Measurements from ENCODE around the gene PTCD3.

Gene PTCD3

DNA sequence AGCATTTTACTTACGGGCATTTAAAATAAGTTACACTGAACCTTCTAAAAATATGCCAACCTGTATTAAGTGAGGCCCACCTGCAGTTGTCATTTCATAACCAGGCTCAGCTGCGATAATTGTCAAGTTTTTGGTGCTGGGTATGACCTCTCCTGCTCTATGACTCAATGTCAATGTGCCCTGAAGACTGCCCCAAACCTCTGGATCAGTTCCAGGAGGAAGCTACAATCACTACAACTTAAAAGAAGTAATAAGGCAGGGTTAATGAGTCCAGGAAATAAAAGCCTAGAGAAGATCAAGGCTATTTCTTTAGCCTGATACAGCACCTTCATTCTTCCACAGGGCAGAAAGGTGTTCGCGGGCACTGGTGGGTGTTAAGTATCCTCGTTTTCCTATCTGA is 23.3 kb upstream of the PTCD3 start:
- no peak for DNase-seq

DNA sequence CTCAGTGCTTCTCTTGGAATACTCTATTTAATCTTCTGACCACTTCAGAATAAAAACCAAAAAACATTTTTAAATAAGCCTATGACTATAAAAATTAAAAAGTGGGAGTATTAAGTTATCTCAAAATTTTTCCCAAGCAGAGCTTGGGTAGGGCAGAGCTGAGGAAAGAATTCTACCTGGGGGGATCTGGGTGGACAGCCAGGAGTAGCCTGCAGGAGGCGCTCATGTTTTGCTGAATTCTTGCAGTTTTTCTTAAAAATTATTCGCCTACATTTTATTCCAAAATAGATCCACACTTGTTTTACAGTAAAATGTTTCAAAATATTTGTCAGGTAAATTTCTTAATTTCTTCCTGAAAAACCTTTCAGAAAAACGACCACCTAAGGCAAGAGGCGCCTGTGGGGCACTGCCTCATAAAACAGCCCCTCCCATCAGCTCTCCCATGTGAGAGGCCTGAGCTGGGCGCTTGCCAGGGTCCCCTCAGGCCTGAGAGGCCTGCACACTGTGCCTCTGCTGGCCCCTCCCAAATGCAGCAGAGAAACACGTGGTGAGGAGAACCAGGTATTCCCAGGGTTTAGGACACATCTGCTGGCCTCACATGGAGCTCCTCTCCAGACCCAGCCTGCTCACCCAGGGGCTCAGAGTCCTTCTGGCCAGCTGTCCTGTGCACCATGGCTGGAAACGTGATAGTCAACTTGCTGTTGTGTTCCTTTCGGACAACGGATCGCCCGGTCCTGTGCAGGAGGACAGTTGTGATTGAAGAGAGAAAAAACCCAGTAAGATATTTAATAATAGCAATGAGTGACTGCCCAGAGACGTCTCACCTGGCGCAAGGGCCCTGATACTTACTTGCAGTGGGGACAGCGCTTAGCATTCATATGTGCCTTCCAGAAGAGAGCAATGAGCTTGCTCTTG is 17.8 kb upstream of the PTCD3 start:
- DNase-seq: no peak

DNA sequence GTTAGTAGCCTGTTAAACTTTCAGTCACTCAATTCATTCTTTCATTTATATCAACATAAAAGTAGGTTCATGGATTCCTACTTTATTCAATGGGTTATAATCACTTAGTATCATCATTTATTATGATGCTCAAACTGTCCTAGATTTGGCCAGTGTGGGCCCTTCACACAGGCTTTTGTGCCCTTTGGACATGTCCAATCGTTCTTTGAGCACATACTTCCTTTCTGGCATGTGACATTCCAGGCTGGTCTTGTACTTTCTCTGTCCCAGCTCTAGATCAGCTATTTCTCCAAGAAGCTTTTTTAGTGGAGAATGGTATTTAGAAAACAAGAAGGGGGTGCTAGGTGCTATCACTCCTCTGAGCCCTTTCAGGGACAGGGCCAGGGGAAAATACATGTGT is 11.8 kb upstream of the PTCD3 start:
- DNase-seq: no peak

DNA sequence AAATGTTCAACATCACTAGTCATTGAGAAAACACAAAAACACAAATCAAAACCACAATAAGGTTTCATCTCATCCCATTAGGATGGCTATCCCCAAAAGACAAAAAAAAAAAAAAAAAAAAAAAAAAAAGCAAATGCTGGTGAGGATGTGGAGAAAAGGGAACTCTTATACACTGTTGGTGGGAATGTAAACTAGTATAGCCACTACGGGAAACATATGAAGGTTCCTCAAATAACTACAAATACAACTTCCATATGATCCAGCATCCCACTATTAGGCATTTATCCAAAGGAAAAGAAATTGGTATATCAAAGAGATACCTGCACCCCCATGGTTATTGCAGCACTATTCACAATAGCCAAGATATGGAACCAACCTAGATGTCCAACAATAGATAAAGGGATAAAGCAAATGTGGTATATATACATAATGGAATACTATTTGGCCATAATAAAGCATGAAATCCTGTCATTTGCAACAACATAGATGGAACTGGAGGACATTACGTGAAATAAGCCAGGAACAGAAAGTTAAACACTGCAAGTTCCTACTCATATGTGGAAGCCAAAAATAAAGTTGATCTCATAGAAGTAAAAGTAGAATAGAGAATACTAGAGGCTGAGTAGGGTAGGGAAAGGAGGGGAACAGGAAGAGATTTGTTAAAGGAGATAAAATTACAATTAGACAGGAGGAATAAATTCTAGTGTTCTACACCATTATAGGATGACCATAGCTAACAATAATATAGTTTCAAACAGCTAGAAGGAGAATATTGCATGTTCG is 8.7 kb upstream of the PTCD3 start:
- no peak for DNase-seq

DNA sequence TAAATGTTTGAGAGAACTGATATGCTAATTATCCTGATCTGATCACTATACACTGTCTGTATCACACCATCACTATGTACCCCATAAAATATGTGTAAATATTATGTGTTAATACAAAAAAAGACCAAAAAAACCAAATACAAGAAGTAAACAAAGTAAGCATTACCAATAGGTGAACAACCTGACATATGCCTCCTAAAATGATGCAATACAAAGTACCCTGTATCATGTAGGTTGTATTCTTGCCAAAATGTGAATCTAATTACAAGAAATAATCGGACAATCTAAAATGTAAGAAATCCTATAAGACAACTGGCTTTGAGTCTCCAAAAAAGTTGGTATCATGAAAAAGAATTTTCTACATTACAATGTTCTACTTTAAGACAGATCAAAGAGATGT is 8.1 kb upstream of the PTCD3 start:
- DNase-seq: no peak

DNA sequence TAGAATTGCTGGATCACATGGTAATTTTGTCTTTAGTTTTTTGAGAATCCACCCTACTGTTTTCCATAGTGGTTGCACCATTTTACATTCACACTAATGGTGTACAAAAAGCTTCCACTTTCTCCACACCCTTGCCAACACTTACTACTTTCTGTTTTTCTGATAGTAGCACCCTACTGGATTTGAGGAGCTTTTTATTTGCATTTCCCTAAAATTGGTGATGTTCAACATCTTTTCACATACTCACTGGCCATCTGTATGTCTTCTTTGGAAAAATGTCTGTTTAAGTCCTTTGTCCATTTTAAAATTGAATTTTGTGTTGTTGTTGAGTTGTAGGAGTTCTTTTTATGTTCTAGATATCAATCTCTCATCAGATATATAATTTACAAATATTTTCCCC is 3.9 kb upstream of the PTCD3 start:
- no peak for DNase-seq

DNA sequence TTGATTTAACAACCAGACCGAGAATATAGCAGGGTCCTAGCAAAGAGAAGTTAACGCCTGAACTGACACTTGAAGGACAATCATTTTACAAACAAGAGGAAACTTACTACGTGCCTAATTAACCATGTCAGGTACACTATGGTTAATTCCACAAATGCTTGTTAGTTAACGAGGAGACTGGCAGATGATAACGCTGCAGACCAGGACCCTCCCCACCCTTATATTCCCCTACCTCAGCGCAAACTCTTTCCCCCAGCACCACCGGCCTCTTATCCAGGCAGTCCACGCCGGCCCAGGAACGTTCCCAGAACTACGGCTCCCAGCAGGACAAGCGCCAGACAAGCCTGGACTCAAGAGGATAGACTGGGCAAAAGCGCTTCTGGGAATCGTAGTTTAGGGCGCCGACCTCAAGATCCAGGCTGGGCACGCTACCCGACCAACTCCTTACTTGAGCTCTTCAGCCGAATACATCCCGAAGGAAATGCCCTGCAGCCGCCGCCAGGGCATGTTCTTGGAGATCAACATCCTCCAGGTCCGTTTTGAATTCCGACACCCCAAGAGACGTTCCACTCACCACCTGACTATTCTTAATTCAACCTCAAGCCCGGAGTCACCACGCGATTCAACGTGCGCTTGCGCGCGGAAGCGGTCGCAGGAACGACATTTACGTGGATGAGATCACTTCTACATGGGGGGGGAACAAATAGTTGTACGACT is 625 bp upstream of the PTCD3 start, which contains the start of gene POLR1A:
POLR1A (minus strand) TSS at position 635 of the 717 bp plus-strand sequence; CDS start at position 525, 110 bp downstream.
- DNase-seq: peak; percentile 67 to 96

DNA sequence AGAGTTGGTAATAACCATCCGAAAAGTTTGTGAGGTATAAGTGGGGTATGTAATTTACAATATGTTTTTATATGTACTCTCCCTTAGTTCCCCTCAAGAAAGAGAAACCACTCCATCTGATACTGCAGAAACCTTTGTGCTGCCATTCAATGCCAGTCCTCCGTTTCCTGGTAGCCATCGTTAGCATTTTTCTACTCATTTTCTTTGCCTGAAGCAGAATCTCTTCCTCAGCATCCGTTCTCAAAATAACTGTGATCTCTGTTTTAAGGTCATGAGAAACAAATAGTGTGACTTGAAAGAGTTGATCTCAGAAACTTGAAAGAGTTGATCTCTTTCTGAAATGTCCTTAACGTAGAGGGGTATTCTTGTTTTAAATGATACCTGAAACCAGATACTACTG is 996 bp downstream of the PTCD3 start:
- DNase-seq: no peak

DNA sequence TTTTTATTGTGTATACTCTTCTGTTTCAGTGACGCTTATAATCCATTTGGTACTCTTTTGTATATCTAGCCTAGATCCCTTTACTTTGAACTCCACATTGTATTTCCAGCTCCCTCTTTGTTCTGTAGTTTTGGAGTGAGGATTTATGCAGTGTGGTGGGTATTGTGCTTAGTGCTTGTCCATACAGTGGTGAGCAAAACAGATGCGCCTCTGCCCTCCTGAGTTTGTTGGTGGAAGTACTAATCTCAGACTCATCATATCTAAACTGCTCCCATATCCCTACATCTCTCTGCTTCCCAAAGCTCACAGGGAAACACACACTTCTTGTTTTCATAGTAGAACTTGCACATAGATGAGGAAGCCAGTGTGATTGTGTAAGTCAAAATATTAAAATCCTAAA is 12.1 kb downstream of the PTCD3 start:
- no peak for DNase-seq

DNA sequence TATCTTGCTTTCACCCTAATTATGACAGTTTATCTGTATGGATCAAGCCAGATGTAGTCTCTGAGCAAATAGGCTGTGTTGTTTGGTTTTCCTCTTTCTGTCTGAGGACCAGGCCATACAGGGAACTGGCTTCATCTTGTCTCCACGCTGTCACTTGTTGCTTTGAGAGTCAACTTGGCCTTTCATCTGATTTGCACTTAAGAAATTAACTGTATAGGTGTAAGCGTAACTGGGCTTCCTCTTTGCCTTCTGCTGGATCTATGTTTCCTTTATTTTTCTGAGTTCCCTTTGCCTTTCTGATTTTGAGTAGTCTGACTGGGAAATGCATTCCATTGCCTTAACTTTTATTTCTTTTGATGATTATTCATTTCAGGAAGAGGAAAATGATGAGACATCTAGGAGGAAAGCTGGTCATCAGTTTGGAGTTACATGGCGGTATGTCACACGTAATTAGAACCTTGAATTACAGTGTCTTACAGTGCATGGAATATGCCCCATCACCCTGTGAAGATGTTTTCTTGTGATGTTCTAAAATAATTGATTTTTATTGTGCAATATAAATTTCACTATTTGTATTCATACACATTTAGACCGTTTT is 17.4 kb downstream of the PTCD3 start:
- no peak for DNase-seq

DNA sequence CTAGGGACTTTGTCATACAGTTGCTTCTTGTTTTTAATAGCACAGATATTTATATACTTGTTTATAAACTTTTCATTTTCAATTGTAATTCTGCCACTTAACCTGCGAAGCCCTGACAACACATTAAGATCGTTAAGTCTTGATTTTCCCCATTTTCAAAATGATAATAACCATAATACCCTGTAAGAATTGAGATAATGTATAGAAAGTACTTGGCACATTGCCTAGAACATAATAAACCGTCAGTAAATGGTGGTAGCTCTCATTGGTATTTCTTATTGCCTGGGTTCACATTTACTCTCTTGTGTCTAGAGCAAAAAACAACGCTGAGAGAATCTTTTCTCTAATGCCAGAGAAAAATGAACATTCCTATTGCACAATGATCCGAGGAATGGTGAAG is 18.6 kb downstream of the PTCD3 start:
- no peak for DNase-seq

DNA sequence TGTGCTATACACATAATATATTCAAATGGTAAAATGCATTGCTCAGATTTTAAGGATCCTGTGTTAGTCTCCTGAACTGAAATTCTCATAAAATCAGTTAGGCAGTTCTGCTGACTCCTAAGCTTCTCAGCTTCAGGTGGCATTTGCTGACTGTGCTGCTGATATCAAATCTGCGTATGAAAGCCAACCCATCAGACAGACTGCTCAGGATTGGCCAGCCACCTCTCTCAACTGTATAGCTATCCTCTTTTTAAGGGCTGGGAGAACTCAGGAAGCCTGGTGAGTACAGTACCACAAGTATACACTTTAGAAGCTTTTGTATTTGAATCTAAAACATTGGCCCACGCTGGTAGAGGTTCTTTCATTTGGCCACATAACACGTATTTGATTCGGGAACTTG is 28.7 kb downstream of the PTCD3 start:
- no peak for DNase-seq

DNA sequence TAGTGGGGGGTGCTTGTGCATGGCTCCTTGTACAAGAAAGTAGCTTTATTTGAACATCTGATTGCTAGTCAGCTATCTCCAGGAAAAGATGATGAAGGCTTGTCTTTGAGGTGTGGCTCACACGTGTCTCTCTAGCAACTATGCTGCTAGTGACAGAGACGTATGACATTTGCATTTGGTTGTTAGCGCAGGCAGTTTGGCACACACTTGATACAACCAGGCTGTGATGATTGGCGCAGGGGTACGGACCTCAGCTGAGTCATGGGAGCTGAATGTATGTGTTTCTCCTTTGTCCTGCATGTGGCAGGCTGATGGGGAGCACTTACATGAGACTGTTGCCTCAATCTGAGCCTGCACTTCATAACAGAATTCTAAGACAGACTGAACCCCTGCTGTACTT is 29.6 kb downstream of the PTCD3 start:
- DNase-seq: no peak

DNA sequence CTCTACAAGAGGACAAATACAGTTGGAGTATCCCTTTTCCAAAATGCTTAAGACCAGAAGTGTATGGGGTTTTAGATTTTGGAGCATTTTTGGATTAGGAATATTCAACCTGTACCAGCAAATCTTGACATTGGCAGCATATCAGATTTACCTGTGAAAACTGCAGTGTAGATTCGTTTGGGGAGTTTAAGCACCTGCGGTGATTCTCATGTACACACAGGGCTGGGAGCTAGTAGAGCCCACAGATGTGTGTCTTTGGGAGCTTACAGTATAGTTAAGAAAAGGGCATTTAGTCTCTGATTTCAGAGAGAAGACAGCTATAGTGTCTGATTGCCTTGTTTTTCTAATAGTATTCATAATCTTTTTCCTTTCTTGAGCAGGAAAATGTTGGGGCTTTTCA is 30.1 kb downstream of the PTCD3 start:
- no peak for DNase-seq

DNA sequence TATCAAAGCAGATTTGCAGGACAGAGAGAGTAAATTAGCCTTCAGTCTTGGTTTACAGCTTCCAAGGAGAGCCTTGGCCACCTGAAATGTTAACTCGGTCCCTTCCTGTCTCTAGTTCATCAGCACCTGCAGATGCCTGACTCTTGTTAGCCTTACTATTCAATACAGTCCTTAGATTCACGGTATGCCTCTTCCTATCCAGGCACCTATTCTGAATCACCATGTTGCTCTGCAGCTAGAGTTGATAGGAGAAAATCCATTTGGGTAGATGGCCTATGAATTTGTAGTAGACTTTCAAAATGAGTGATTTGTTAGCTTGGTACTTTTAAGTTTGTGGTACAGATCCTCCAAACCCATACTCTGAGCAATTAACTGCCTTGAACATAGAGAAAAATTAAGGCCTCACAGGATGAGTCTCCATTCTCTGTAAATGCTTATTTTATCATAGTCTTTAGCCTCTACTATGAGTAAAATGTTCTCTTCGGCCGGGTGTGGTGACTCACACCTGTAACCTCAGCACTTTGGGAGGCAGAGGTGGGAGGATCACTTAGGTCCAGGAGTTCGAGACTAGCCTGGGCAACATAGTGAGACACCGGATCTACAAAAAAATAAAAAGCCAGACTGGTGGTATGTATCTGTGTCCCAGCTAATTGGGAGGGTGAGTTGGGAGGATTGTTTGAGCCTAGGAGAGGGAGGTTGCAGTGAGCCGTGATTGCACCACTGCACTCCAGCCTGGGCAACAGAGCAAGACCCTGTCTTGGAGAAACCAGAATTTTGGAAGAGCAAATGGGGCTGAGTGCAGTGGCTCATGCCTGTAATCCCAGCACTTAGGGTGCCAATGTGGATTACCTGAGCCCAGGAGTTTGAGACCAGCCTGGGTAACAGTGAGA is 32.9 kb downstream of the PTCD3 start:
- no peak for DNase-seq

DNA sequence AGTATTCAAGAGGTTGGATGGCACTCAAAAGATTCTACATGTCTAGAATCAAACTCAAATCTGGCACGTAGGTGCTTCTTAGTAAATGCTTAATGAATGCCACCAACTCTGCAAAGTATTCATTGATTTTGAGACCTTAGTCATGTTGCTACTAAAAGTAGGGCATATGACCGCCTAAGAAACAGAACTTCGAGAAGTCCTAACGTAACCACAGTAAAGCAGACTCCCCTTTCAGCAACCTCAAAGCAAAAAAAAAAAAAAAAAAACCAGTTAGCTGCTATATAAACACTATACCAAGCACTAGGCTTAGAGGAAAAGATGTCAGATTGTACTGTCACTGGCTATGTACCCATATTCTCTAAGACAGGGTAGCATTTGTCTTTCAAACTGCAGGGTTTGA is 33.9 kb downstream of the PTCD3 start:
- no peak for DNase-seq

DNA sequence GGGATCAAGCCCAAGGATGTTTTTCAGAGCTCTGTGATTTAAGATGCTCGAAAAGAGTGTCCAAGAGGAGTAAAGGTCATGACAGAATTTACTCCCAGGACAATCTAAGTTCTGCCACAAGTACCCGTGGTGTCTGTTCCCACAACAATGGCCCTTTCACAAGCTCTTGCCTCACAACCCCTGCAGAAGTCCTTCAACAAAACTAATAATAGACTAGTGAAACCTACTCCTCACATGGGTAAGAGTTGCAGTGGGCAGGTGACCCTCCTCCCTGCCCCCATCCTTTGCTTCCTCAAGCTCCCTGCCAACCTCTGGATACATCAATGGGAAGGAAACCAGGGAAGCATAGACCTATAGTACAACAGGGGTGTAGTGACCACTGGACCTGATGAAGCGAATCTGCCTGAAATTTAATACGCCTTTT is 34.9 kb downstream of the PTCD3 start:
- DNase-seq: no peak

DNA sequence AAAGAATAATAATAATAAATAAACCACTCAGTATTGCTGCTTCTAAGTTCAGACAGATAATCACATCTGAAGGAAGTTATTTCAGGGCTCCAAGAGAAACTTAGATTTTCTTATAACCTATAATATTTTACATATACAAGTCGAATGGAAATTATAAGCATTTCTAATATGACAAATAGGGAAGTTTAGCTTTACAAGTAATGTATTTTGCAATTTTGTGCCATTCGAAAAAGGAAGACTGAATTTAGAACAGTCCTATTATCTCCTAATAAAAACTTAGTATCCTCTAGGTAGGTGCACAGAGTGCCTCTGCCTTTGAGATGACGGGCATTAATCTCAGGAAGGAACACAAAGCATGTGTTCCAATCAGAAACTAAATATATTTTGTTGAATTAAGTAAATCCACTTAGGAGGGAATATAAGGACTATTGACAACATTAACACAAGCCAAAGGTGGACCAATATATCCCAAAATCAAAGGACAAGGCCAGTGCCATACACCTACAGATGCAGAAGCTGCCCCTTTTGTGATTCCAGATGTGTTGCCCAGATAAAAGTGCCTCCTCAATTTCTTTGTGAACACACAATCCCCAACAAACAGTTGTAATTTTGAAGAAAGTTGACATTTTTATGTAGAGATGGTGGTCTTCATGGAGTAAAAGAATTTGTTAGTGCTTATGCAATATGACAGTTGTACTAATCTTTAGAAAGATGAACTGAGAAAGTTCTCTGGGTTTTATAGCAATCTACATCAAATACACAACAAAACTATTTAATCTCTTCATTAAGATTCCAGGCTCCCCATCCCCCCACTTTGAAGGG is 36.6 kb downstream of the PTCD3 start:
- DNase-seq: no peak

DNA sequence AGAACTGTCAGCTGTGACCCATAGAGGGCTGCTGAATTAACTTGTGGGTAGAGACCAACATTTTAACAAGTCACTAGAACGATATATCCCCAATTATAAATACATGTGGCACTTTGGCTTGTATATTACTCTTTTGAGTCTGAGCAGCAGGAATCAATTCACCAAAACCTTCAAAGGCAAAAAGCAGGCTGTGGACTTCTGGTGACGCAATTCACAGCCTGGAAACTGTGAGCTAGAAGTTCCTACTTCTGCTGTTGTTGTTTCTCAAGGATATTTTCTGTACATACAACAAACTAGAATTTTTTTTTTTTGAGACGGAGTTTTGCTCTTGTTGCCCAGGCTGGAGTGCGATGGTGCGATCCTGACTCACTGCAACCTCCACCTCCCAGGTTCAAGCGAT is 37.3 kb downstream of the PTCD3 start:
- no peak for DNase-seq

DNA sequence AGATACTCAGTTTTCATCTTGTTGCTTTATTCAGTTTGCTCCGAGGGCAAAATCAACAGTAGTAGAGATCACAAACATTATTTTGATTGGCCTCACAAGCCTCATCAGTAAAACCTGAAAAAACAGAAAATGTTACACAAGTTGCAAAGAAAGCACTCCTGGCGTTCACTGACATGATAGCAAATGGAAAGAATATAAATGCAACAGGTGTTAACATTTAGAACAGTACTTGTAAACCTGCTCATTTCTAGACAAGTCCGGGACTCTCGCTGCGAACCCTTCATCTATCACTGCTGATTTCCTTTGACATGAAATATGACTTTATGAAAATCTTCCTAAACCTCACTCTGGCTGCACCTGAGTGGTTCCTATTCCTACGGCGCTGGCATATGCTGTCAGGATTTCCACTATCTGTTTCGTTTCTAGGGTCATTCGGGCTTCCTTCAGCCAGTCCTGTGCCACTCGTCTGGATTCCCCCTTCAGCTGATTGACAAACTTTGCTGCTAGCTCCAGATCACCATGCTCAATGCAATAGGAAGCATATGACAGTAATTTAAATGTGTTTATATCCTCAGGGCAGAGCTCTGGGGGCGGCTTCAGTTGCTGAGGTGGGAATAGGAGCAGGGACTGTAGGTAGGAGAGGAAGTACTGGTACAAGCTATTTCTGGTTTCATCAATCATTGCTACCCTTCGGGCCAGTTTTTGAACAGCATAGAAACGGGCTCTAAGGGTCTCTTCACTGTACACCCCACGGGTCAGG is 38.1 kb downstream of the PTCD3 start:
- no peak for DNase-seq

Data from NCI-H187 (cell line).